Sigmoid colon (tissue), 7 donors: ENCODE measurements around the gene RHOU. TPM values are rescaled to one million over a fixed set of nuclear protein-coding genes. Genes with fewer than 3 reads are reported as not detected.

Experiments used
- DNase-seq: peaks from one replicate; pipeline ENCODE4 v3.0.0-alpha.2; 2019
- H3K27ac ChIP-seq, 4 donors: fragments of 200-600 bp; sonication (generic); one replicate each; pipeline ENCODE4 v1.5.1; 2016 to 2019; ENCODE audit warnings: mild to moderate bottlenecking in 1 of 4
- H3K27me3 ChIP-seq, 3 donors: fragments of 200-600 bp; sonication (generic); one replicate each; pipeline ENCODE4 v1.5.1; 2019; ENCODE audit warnings: mild to moderate bottlenecking in 1 of 3
- H3K36me3 ChIP-seq, 4 donors: fragments of 200-600 bp; sonication (generic); one replicate each; pipeline ENCODE4 v1.5.1; 2016 to 2019
- H3K4me1 ChIP-seq, 4 donors: fragments of 200-600 bp; sonication (generic); one replicate each; pipeline ENCODE4 v1.5.1; 2017 to 2019
- H3K4me3 ChIP-seq, 4 donors: fragments of 200-600 bp; sonication (generic); one replicate each; pipeline ENCODE4 v1.5.1; 2017 to 2019; ENCODE audit warnings: mild to moderate bottlenecking in 2 of 4, moderate library complexity in 1 of 4
- H3K9me3 ChIP-seq, 4 donors: fragments of 200-600 bp in 3 of 4; sonication (generic) in 3 of 4; one replicate each; pipeline versions ENCODE4 v1.5.1 to v1.6.1; 2013 to 2019
- CTCF ChIP-seq, 4 experiments: fragments of 450-650 bp in 3 of 4; fragments of 200-600 bp in 1 of 4; IDR thresholded peaks; one replicate each; pipeline ENCODE4 v1.5.1; 2016 to 2019; ENCODE audit warnings: antibody characterized with exemption in 4 of 4, mild to moderate bottlenecking in 3 of 4, moderate library complexity in 2 of 4
- EP300 ChIP-seq, 4 donors: sonication (generic); formaldehyde crosslinking; IDR thresholded peaks; one replicate each; pipeline ENCODE4 v1.6.1; 2017; ENCODE audit warnings: antibody characterized with exemption in 4 of 4
- POLR2A ChIP-seq, 2 donors: fragments of 450-650 bp; IDR thresholded peaks; one replicate each; pipeline ENCODE4 v1.6.1; 2016; ENCODE audit warnings: antibody characterized with exemption in 2 of 2, mild to moderate bottlenecking in 2 of 2, moderate library complexity in 2 of 2
- POLR2AphosphoS5 ChIP-seq, 4 donors: sonication (generic); formaldehyde crosslinking; IDR thresholded peaks; one replicate each; pipeline ENCODE4 v1.6.1; 2017; ENCODE audit warnings: antibody characterized with exemption in 4 of 4
- WGBS, 2 donors: extraction: QIAGEN DNeasy Blood & Tissue Kit; methylation state at CpG; one replicate each; pipeline ENCODE4 v1.1.7; 2013; 5-methylcytosine and 5-hydroxymethylcytosine counted together
- intact Hi-C: fragments of 100-400 bp; cut with DNase I; formaldehyde crosslinking; loops from one replicate; pipeline ENCODE4 v1.15.1; 2023
- polyA plus RNA-seq, 3 donors: library from polyadenylated mRNA; stranded (reverse); fragments of 200-250 nt; gene quantifications; one replicate each; pipeline ENCODE4 v1.2.3, GENCODE V29; 2013
- total RNA-seq, 4 donors: library from RNA; depleted of rRNA; stranded (reverse); fragments of >200 nt; gene quantifications; one replicate each; pipeline ENCODE4 v1.1.0, GENCODE V29; 2016
- donor health status: healthy with polysubstance abuse.
- donor health status: Bipolar disorder and iron deficiency.
- donor health status: healthy.

The RHOU gene
- total and polyA plus RNA-seq, 7 donors = 9.7 to 58.7 (median 18.3) TPM

- Histone ChIP-seq H3K27ac (no peak overlapping the region), H3K27me3 (no peaks in the 10 kb centered on the region), H3K9me3 (no peaks in the 10 kb centered on the region), H3K4me3 (no peak overlapping the region), H3K4me1 (peaks cover 0 to 12% (median 6%) of the 10 kb centered on the region in 4 donors), H3K36me3 (no peaks in the 10 kb centered on the region)
- WGBS, 2 donors = 84 to 89% methylated on average over 28 of the region's 28 CpGs
- no peak for DNase-seq
- no peak for TF ChIP-seq CTCF (IDR thresholded peaks at IDR 0.05)
- TF ChIP-seq EP300 (IDR thresholded peaks at IDR 0.05) = no peak
- no peak for TF ChIP-seq POLR2A (IDR thresholded peaks at IDR 0.05)
- TF ChIP-seq POLR2AphosphoS5 (IDR thresholded peaks at IDR 0.05) = no peak
- intact Hi-C loops = no loop called here
Observed at GRCh38 chr1:228754646-228755268, 19.5 kb downstream of the RHOU start.

- H3K4me3 ChIP-seq = no peak overlapping the region
- no peak overlapping the region for H3K27ac ChIP-seq
- no peaks in the 10 kb centered on the region for H3K27me3 ChIP-seq
- no peaks in the 10 kb centered on the region for H3K9me3 ChIP-seq
- TF ChIP-seq POLR2A (IDR thresholded peaks at IDR 0.05) = no peak
- no peak for TF ChIP-seq CTCF (IDR thresholded peaks at IDR 0.05)
- TF ChIP-seq EP300 (IDR thresholded peaks at IDR 0.05) = no peak
- no peak for TF ChIP-seq POLR2AphosphoS5 (IDR thresholded peaks at IDR 0.05)
- DNase-seq = no peak
- 89 to 95% methylated on average over 3 of the region's 3 CpGs for WGBS, 2 donors
- peaks cover 0 to 12% (median 6%) of the 10 kb centered on the region in 4 donors for H3K4me1 ChIP-seq
- intact Hi-C loops = no loop called here
- H3K36me3 ChIP-seq = no peaks in the 10 kb centered on the region
Observed at GRCh38 chr1:228755800-228756199, 20.5 kb downstream of the RHOU start.

- H3K36me3 ChIP-seq = no peaks in the 10 kb centered on the region
- no peak for DNase-seq
- WGBS, 2 donors = 90 to 94% methylated on average over 5 of the region's 5 CpGs
- peaks cover 0 to 12% (median 6%) of the 10 kb centered on the region in 4 donors for H3K4me1 ChIP-seq
- no peak overlapping the region for H3K4me3 ChIP-seq
- H3K27me3 ChIP-seq = no peaks in the 10 kb centered on the region
- intact Hi-C loops = no loop called here
- no peaks in the 10 kb centered on the region for H3K9me3 ChIP-seq
- no peak for TF ChIP-seq POLR2AphosphoS5 (IDR thresholded peaks at IDR 0.05)
- no peak for TF ChIP-seq EP300 (IDR thresholded peaks at IDR 0.05)
- TF ChIP-seq POLR2A (IDR thresholded peaks at IDR 0.05) = no peak
- no peak for TF ChIP-seq CTCF (IDR thresholded peaks at IDR 0.05)
- H3K27ac ChIP-seq = no peak overlapping the region
Observed at GRCh38 chr1:228756457-228756856, 21.2 kb downstream of the RHOU start.

- no peaks in the 10 kb centered on the region for H3K27me3 ChIP-seq
- H3K9me3 ChIP-seq = no peaks in the 10 kb centered on the region
- H3K27ac ChIP-seq = no peak overlapping the region
- 86 to 87% methylated on average over 4 of the region's 4 CpGs for WGBS, 2 donors
- no peaks in the 10 kb centered on the region for H3K36me3 ChIP-seq
- peaks cover 0 to 12% (median 6%) of the 10 kb centered on the region in 4 donors for H3K4me1 ChIP-seq
- no peak overlapping the region for H3K4me3 ChIP-seq
- TF ChIP-seq POLR2AphosphoS5 (IDR thresholded peaks at IDR 0.05) (no peak), EP300 (IDR thresholded peaks at IDR 0.05) (no peak), CTCF (IDR thresholded peaks at IDR 0.05) (no peak), POLR2A (IDR thresholded peaks at IDR 0.05) (no peak)
- intact Hi-C loops = no loop called here
- no peak for DNase-seq
Observed at GRCh38 chr1:228758447-228758846, 23.2 kb downstream of the RHOU start.

GRCh38 chr1:228760979-228761378 is 25.7 kb downstream of the RHOU start:
- no peaks in the 10 kb centered on the region for H3K36me3 ChIP-seq
- H3K4me3 ChIP-seq = no peak overlapping the region
- DNase-seq = no peak
- intact Hi-C loops = no loop called here
- no peak overlapping the region for H3K27ac ChIP-seq
- no peaks in the 10 kb centered on the region for H3K4me1 ChIP-seq
- TF ChIP-seq EP300 (IDR thresholded peaks at IDR 0.05) (no peak), CTCF (IDR thresholded peaks at IDR 0.05) (no peak), POLR2AphosphoS5 (IDR thresholded peaks at IDR 0.05) (no peak), POLR2A (IDR thresholded peaks at IDR 0.05) (no peak)
- no peaks in the 10 kb centered on the region for H3K9me3 ChIP-seq
- H3K27me3 ChIP-seq = no peaks in the 10 kb centered on the region
- WGBS, 2 donors = 79 to 91% methylated on average over 9 of the region's 9 CpGs
